Right lung (tissue), 5 donors: Measurements from ENCODE around the gene CERS3. TPM values are rescaled to one million over a fixed set of nuclear protein-coding genes. Genes with fewer than 3 reads are reported as not detected.

ENCODE experiments used
- DNase-seq, 2 donors: peaks; one replicate each; pipeline ENCODE4 v3.0.0-alpha.2; 2013
- polyA plus RNA-seq, 5 donors: library from polyadenylated mRNA; unstranded; fragments of 120-200 nt; gene quantifications; one replicate each; pipeline versions ENCODE4 v1.2.1 to v1.2.3, GENCODE V29; 2013; ENCODE audit warnings: inconsistent platforms in 1 of 5, low replicate concordance in 1 of 5; ENCODE audit not compliant: insufficient read length in 5 of 5, insufficient read depth in 1 of 5

The CERS3 gene
- polyA plus RNA-seq, 5 donors = 0.08 to 0.30 (median 0.18) TPM

- DNase-seq = peak in 1 of 2 donors; percentile 5
Observed at GRCh38 chr15:100383302-100384107, 145.2 kb downstream of the CERS3 start.

DNA sequence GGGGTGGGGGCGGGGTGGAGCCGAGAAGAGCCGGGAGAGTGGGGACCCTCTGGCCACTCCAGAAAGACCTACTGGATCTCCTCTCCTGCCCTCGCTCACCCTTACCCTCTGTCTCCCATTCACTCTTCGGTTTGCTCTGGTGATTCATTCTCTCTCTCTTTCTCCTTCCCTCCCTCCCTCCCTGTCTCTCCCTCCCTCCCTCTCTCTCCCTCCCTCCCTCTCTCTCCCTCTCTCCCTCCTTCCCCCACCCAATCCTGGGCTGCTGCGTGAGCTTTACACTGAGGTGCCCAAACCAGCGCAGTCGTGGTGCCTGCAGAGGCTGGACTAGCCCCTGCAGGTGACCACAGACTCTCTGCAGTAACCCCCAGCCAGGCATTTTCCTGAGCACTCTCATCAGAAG lies 154.8 kb downstream of the CERS3 start:
- no peak for DNase-seq

DNA sequence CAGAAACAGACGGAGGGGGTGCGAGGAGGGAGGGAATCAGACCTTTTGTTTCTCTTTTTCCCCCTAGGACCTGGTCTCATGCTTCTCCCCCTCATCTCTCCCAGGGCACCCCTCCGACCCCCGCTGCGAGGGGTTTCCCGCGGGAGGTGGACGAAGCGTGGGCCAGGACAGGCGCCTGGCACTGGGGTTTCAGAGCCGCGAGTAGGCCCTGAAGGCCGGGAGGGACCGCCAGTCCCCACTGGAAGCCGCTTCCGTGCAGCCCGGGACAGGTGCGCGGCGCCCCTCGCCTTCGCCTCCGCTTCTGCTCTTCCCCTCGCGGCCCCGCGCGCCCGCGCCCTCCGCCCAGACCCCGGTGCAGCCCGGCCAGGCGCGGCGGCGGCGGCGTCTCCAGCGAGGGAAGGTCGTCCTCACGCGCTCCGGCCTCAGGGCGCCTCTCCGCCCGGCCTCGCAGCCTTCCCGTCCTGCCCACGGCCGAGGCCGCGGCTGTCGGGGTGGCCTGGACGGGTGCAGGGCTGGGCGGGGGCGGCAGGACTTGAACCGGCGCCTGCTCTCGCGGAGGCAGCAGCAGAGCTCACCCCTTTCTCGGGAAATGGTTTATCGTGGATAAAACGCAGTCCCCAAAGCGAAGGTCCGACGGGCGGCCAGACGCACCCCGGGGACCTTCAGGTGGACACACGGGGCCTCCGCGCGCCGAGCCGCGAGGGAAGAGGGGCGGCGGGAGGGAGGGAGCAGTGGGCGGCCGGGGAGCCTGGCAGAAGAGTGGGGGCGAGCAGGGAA lies 155.4 kb downstream of the CERS3 start:
- DNase-seq = no peak

GRCh38 chr15:100372739-100373119 lies 156.0 kb downstream of the CERS3 start:
- DNase-seq = no peak

- DNase-seq = no peak
Observed at GRCh38 chr15:100355342-100355741, 173.4 kb downstream of the CERS3 start.

GRCh38 chr15:100353449-100353848 lies 175.3 kb downstream of the CERS3 start:
- DNase-seq = no peak

- DNase-seq = peak; percentile 83 to 86
Observed at GRCh38 chr15:100350434-100351226, 178.1 kb downstream of the CERS3 start.

Other genes starting within 250 kb of the CERS3 start
- 1 to 10 TPM; 1.9 to 4.1 (median 3.0) TPM for gene ADAMTS17, start 187.0 kb downstream of the CERS3 start, polyA plus RNA-seq
- 10 to 100 TPM; 21.3 to 30.4 (median 25.8) TPM for gene LINS1, start 73.2 kb upstream of the CERS3 start, polyA plus RNA-seq
- gene ASB7, start 73.6 kb upstream of the CERS3 start, polyA plus RNA-seq = 10 to 100 TPM; 10.3 to 14.3 (median 13.0) TPM